ENCODE measurements around the gene UBE2G1.

The UBE2G1 gene

GRCh38 chr17:4241535-4241934 is 124.9 kb downstream of the UBE2G1 start:
- DNase-seq = no peak

DNA sequence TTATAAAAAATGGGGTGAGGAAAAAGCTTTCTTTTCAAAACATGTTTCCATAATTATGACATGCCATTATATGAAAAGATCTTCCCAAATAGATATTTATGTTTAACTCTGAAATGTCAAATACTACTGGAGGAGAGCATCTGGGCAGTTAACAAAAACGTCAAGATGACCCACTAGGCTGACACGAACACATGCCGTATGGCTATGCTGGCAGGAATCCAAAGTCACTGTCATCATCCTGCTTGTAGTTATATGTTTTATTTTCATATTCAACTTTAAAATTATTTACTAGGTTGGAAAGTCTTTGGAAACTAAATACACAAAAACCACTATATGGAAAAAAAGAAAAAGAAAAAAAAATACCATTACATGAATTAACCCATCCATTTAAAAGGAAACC is 130.0 kb downstream of the UBE2G1 start:
- DNase-seq = no peak

- no peak for DNase-seq
Measured at GRCh38 chr17:4235372-4236279, 130.8 kb downstream of the UBE2G1 start.

- no peak for DNase-seq
Measured at GRCh38 chr17:4234401-4234800, 132.1 kb downstream of the UBE2G1 start.

- no peak for DNase-seq
Measured at GRCh38 chr17:4233668-4234258, 132.7 kb downstream of the UBE2G1 start.

DNA sequence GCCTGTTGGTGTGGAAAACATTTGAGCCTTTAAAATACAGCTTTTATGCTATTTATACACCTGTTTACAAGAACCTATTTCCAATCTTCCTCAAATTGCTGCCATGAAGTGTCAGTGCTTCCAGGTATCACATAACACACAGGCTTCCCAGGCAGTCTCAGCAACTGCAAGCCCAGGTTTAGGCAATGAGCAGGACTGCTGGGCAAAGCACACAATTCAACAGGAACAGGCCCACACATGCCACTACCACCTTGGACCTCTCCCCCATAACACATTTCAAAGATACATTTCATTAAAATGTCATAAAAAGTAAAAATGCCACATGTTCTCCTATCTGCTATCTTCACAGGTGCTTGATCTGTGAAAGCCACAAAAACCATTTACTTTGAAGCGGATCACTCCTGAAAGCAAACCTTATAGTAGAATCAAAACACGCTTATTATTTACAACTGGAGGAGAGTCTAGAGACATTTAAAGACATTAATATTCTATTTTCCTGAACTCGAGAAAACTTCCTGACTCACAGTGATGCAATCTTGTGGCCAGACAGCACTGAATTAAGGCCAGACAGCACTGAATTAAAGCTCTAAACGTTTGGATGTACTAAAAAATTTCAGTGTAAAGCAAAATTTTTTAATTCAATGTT is 134.2 kb downstream of the UBE2G1 start:
- DNase-seq = no peak

DNA sequence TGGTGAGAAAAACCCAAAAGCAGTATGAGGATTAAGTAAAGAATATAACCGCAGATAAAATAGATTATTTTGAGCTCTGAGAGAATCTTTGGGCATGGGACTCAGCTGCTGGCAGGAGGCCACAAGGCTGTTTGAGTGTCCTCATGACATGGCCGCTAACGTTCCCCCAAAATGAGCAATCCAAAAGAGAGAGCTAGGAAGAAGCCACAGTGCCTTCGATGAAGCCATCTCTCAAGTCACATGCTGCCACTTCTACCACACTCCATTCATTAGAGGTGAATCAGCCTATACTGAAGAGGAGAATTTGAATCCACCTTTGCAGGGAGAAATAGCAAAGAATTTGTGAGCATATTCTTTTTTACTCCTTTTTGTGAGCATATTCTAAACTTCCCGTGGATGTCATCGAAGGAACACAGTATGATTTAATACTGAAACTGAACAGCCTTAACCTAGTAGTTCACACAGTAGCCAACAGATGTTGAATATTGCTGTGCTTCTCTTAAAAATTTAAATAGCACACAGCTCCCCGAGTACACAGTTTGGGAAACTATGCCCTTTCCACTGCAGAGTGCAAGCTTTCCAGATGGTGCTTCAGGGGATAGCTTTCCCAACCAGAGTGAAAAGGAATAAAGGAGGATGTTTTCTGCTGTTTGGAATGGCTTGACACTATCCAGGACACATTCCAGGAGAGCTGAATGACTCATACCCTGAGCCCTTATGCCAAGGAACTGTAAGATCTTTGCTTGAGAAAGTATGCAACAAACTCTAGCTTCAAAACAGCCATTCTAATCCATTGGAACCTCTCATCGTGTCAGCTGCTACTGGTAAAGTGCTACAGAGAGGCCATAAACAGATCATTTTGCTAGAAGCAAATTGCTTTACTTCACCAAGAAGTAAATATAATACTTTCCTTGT is 136.6 kb downstream of the UBE2G1 start:
- DNase-seq = no peak

DNA sequence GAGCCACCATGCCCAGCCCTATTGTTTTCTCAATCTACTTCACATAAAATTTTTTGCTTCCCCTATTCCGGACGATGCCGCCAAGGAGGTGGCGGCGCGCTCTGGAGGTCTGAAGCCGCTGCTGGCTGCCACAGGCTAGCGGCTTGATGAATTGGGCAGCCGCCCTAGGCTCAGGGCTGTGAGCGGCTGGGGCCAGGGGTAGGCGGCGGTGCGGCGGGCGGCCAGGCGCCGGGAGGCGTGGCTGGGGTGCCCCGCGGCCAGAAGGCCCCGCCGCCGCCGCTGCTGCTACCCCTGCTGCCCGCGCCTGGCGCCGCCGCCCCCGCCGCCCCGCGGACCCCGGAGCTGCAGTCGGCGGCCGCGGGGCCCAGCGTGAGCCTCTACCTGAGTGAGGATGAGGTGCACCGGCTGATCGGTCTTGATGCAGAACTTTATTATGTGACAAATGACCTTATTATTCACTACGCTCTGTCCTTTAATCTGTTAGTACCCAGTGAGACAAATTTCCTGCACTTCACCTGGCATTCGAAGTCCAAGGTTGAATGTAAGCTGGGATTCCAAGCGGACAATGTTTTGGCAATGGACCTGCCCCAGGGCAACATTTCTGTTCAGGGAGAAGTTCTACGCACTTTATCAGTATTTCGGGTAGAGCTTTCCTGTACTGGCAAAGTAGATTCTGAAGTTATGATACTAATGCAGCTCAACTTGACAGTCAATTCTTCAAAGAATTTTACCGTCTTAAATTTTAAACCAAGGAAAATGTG is 144.4 kb downstream of the UBE2G1 start:
- no peak for DNase-seq

DNA sequence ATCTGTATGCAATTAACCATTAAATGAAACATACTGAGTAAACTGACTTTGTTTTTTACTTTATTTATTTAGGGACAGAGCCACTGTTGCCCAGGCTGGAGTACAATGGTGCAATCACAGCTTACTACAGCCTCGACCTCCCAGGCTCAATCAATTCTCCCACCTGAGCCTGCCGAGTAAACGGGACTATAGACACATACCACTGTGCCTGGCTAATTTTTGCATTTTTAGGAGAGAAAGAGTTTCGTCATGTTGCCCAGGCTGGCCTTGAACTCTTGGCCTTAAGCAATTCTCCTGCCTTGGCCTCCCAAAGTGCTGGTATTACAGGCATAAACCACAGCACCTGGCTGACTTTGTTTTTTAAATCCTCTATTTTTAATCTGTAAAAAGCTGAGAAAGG is 145.3 kb downstream of the UBE2G1 start:
- no peak for DNase-seq

GRCh38 chr17:4220655-4221054 is 145.8 kb downstream of the UBE2G1 start:
- DNase-seq = no peak

Measured in CD4-positive, alpha-beta T cell treated with Interleukin-15 for 1 hour (primary cell).